Trophoblast cell (in vitro differentiated cells and primary cell): ENCODE results near the gene WDR86.

ENCODE experiments used
- DNase-seq, 2 donors: peaks; one replicate each; pipeline ENCODE4 v3.0.0-alpha.2; 2016
- H2AFZ ChIP-seq: 2 replicates; pipeline ENCODE4 v1.6.1; 2013; ENCODE audit warnings: low read length, moderate library complexity, mild to moderate bottlenecking; ENCODE audit not compliant: insufficient read depth, poor library complexity
- H2AK5ac ChIP-seq: 2 replicates; pipeline ENCODE4 v1.6.1; 2013; ENCODE audit warnings: mild to moderate bottlenecking, low read length
- H2BK120ac ChIP-seq: 2 replicates; pipeline ENCODE4 v1.6.1; 2013; ENCODE audit warnings: low read length, mild to moderate bottlenecking, moderate library complexity; ENCODE audit not compliant: insufficient read depth, poor library complexity
- H2BK12ac ChIP-seq: 2 replicates; pipeline ENCODE4 v1.6.1; 2013; ENCODE audit warnings: mild to moderate bottlenecking, low read length, moderate library complexity
- H2BK5ac ChIP-seq: 2 replicates; pipeline ENCODE4 v1.6.1; 2013; ENCODE audit warnings: low read length, low read depth, moderate library complexity, mild to moderate bottlenecking; ENCODE audit not compliant: poor library complexity
- H3K14ac ChIP-seq: 2 replicates; pipeline ENCODE4 v1.6.1; 2013; ENCODE audit warnings: mild to moderate bottlenecking, low read length
- H3K18ac ChIP-seq: 2 replicates; pipeline ENCODE4 v1.6.1; 2013; ENCODE audit warnings: mild to moderate bottlenecking, low read length
- H3K23ac ChIP-seq: 2 replicates; pipeline ENCODE4 v1.6.1; 2013; ENCODE audit warnings: low read length
- H3K27ac ChIP-seq: 2 replicates; pipeline ENCODE4 v1.5.1; 2013; ENCODE audit warnings: low read depth, mild to moderate bottlenecking, inconsistent platforms, low read length, moderate library complexity
- H3K27me3 ChIP-seq: 2 replicates; pipeline ENCODE4 v1.6.1; 2013; ENCODE audit warnings: inconsistent platforms, mild to moderate bottlenecking, low read length, moderate library complexity; ENCODE audit not compliant: insufficient read depth
- H3K36me3 ChIP-seq, 2 experiments: 1 replicate in 1 of 2; 2 replicates in 1 of 2; pipeline ENCODE4 v1.6.1; 2013; ENCODE audit warnings: low read length in 2 of 2, mild to moderate bottlenecking in 2 of 2, moderate library complexity in 1 of 2; ENCODE audit not compliant: insufficient read depth in 2 of 2, control insufficient read depth in 1 of 2
- H3K4ac ChIP-seq: 2 replicates; pipeline ENCODE4 v1.6.1; 2013; ENCODE audit warnings: low read depth, mild to moderate bottlenecking, low read length, moderate library complexity
- H3K4me1 ChIP-seq, 2 experiments: 1 replicate in 1 of 2; 2 replicates in 1 of 2; pipeline ENCODE4 v1.6.1; 2013; ENCODE audit warnings: low read length in 2 of 2, mild to moderate bottlenecking in 2 of 2, moderate library complexity in 1 of 2; ENCODE audit not compliant: insufficient read depth in 2 of 2, control insufficient read depth in 1 of 2
- H3K4me2 ChIP-seq: 2 replicates; pipeline ENCODE4 v1.6.1; 2013; ENCODE audit warnings: inconsistent platforms, mild to moderate bottlenecking, low read length, moderate library complexity
- H3K4me3 ChIP-seq: 2 replicates; pipeline ENCODE4 v1.5.1; 2013; ENCODE audit warnings: mild to moderate bottlenecking, low read depth, low read length, inconsistent platforms
- H3K79me1 ChIP-seq: one replicate; pipeline ENCODE4 v1.6.1; 2013; ENCODE audit warnings: low read length
- H3K79me2 ChIP-seq: 2 replicates; pipeline ENCODE4 v1.6.1; 2013; ENCODE audit warnings: low read length, mild to moderate bottlenecking; ENCODE audit not compliant: control insufficient read depth, insufficient read depth, poor library complexity
- H3K9ac ChIP-seq: 2 replicates; pipeline ENCODE4 v1.6.1; 2013; ENCODE audit warnings: mild to moderate bottlenecking, low read length
- H3K9me3 ChIP-seq: 2 replicates; pipeline ENCODE4 v1.6.1; 2013; ENCODE audit warnings: low read depth, mild to moderate bottlenecking, control low read depth, inconsistent platforms, low read length; ENCODE audit not compliant: insufficient read depth
- H4K12ac ChIP-seq: 2 replicates; pipeline ENCODE4 v1.6.1; 2013; ENCODE audit warnings: low read depth, mild to moderate bottlenecking, low read length, moderate library complexity
- H4K8ac ChIP-seq: 2 replicates; pipeline ENCODE4 v1.6.1; 2013; ENCODE audit warnings: low read depth, mild to moderate bottlenecking, low read length, moderate library complexity
- H4K91ac ChIP-seq: one replicate; pipeline ENCODE4 v1.6.1; 2013; ENCODE audit warnings: low read depth, mild to moderate bottlenecking, low read length, moderate library complexity
- WGBS: extraction: QIAGEN DNeasy Blood & Tissue Kit; methylation state at CpG from one replicate; pipeline ENCODE4 v1.1.7; 2013; ENCODE audit warnings: missing lambda C conversion rate; ENCODE audit not compliant: insufficient read length, insufficient coverage; ENCODE audit errors: extremely low coverage; 5-methylcytosine and 5-hydroxymethylcytosine counted together

WDR86 gene

GRCh38 chr7:151448261-151449252, 38.7 kb upstream of the WDR86 start:
- Histone ChIP-seq H3K4me3 (peak overlapping the region; percentile 4), H3K4ac (no peak overlapping the region), H3K27ac (no peak overlapping the region), H2BK120ac (peak overlapping the region; percentile 77), H4K8ac (peak overlapping the region; percentile 86), H3K79me1 (peaks cover 4% of the 10 kb centered on the region), H3K4me1 (peaks cover 4 to 5% of the 10 kb centered on the region in 2 experiments), H3K36me3 (no peaks in the 10 kb centered on the region), H3K14ac (peak overlapping the region; percentile 45), H3K18ac (no peak overlapping the region), H3K4me2 (peak overlapping the region; percentile 91), H3K79me2 (peaks cover 3% of the 10 kb centered on the region), H4K91ac (peak overlapping the region; percentile 53), H2BK5ac (peak overlapping the region; percentile 42), H2BK12ac (peak overlapping the region; percentile 55), H3K23ac (no peak overlapping the region), H3K27me3 (no peaks in the 10 kb centered on the region), H3K9ac (no peak overlapping the region), H2AK5ac (no peak overlapping the region), H4K12ac (peak overlapping the region; percentile 67), H2AFZ (peak overlapping the region; percentile 77), H3K9me3 (peaks cover 5% of the 10 kb centered on the region)
- peak; percentile 29 to 68 for DNase-seq
- no CpG with 5 or more reads among the region's 61 CpGs for WGBS

GRCh38 chr7:151447901-151448260, 38.0 kb upstream of the WDR86 start:
- no peak overlapping the region for H3K18ac ChIP-seq
- peak overlapping the region; percentile 45 for H3K14ac ChIP-seq
- H3K4me3 ChIP-seq = peak overlapping the region; percentile 4
- H3K4me2 ChIP-seq = peak overlapping the region; percentile 91
- peak overlapping the region; percentile 77 for H2AFZ ChIP-seq
- peaks cover 5% of the 10 kb centered on the region for H3K9me3 ChIP-seq
- H3K27me3 ChIP-seq = no peaks in the 10 kb centered on the region
- peak overlapping the region; percentile 86 for H4K8ac ChIP-seq
- H3K23ac ChIP-seq = no peak overlapping the region
- H2AK5ac ChIP-seq = no peak overlapping the region
- DNase-seq = no peak
- H2BK120ac ChIP-seq = no peak overlapping the region
- H2BK5ac ChIP-seq = no peak overlapping the region
- H3K79me2 ChIP-seq = peaks cover 3% of the 10 kb centered on the region
- H2BK12ac ChIP-seq = no peak overlapping the region
- no peak overlapping the region for H3K9ac ChIP-seq
- peaks cover 4% of the 10 kb centered on the region for H3K79me1 ChIP-seq
- no peak overlapping the region for H3K27ac ChIP-seq
- no peaks in the 10 kb centered on the region for H3K36me3 ChIP-seq
- no peak overlapping the region for H4K91ac ChIP-seq
- WGBS = no CpG with 5 or more reads among the region's 26 CpGs
- H3K4ac ChIP-seq = no peak overlapping the region
- H4K12ac ChIP-seq = no peak overlapping the region
- H3K4me1 ChIP-seq = peaks cover 4 to 5% of the 10 kb centered on the region in 2 experiments

GRCh38 chr7:151447312-151447711, 37.5 kb upstream of the WDR86 start:
- no CpG with 5 or more reads among the region's 18 CpGs for WGBS
- H4K12ac ChIP-seq = no peak overlapping the region

GRCh38 chr7:151446412-151446811, 36.6 kb upstream of the WDR86 start:
- Histone ChIP-seq H3K18ac (no peak overlapping the region), H3K23ac (no peak overlapping the region), H2AK5ac (no peak overlapping the region), H3K79me2 (peaks cover 3% of the 10 kb centered on the region), H3K4me1 (peaks cover 4 to 5% of the 10 kb centered on the region in 2 experiments), H2AFZ (no peak overlapping the region), H3K4me2 (no peak overlapping the region), H4K12ac (no peak overlapping the region), H2BK120ac (peak overlapping the region; percentile 70), H4K8ac (peak overlapping the region; percentile 23), H2BK5ac (no peak overlapping the region), H2BK12ac (peak overlapping the region; percentile 62), H3K4ac (no peak overlapping the region), H3K14ac (peak overlapping the region; percentile 29), H3K9me3 (no peaks in the 10 kb centered on the region), H3K4me3 (no peak overlapping the region), H3K9ac (no peak overlapping the region), H3K36me3 (no peaks in the 10 kb centered on the region), H3K27ac (no peak overlapping the region), H3K27me3 (no peaks in the 10 kb centered on the region), H4K91ac (no peak overlapping the region), H3K79me1 (peaks cover 4% of the 10 kb centered on the region)
- WGBS = no CpG with 5 or more reads among the region's 2 CpGs
- no peak for DNase-seq

More at GRCh38 chr7:151447312-151447711, 37.5 kb upstream of the WDR86 start:
- no peak overlapping the region for H2AK5ac ChIP-seq
- H3K4me3 ChIP-seq = no peak overlapping the region
- H3K79me1 ChIP-seq = peaks cover 4% of the 10 kb centered on the region
- no peak overlapping the region for H3K18ac ChIP-seq
- peaks cover 5% of the 10 kb centered on the region for H3K9me3 ChIP-seq
- no peak overlapping the region for H3K4ac ChIP-seq
- peaks cover 3% of the 10 kb centered on the region for H3K79me2 ChIP-seq
- no peak overlapping the region for H3K4me2 ChIP-seq
- no peak overlapping the region for H3K23ac ChIP-seq
- DNase-seq = no peak
- H2BK120ac ChIP-seq = no peak overlapping the region
- no peak overlapping the region for H3K14ac ChIP-seq
- H3K27ac ChIP-seq = no peak overlapping the region
- no peak overlapping the region for H2AFZ ChIP-seq
- H3K27me3 ChIP-seq = no peaks in the 10 kb centered on the region
- no peak overlapping the region for H3K9ac ChIP-seq
- H2BK12ac ChIP-seq = no peak overlapping the region
- no peaks in the 10 kb centered on the region for H3K36me3 ChIP-seq
- H3K4me1 ChIP-seq = peaks cover 4 to 5% of the 10 kb centered on the region in 2 experiments
- H2BK5ac ChIP-seq = no peak overlapping the region
- no peak overlapping the region for H4K8ac ChIP-seq
- no peak overlapping the region for H4K91ac ChIP-seq
